DOHH2 (cell line): ENCODE measurements around the gene MAP4K2.
A peak's percentile ranks its signal among the peaks of the same experiment; 100 is the strongest.

Source experiments
- H3F3A ChIP-seq: fragments of 200-600 bp; sonication (generic), shearing (Covaris generic); 2 replicates; pipeline ENCODE4 v1.6.0; 2016; ENCODE audit warnings: antibody characterized with exemption, mild to moderate bottlenecking; ENCODE audit not compliant: control insufficient read depth, insufficient read depth
- H3K27ac ChIP-seq: fragments of 200-600 bp; sonication (generic); 2 replicates; pipeline ENCODE4 v1.5.1; 2014; ENCODE audit warnings: low read depth, mild to moderate bottlenecking, low read length, moderate library complexity
- H3K27me3 ChIP-seq: fragments of 200-600 bp; sonication (generic); 2 replicates; pipeline ENCODE4 v1.6.1; 2014; ENCODE audit warnings: mild to moderate bottlenecking, low read length, mixed read lengths; ENCODE audit not compliant: control insufficient read depth
- H3K36me3 ChIP-seq: fragments of 200-600 bp; sonication (generic); 2 replicates; pipeline ENCODE4 v1.6.1; 2014; ENCODE audit warnings: mild to moderate bottlenecking, low read length, moderate library complexity, mixed read lengths; ENCODE audit not compliant: control insufficient read depth
- H3K4me1 ChIP-seq: fragments of 200-600 bp; sonication (generic); 2 replicates; pipeline ENCODE4 v1.6.1; 2014; ENCODE audit warnings: mild to moderate bottlenecking, low read length, mixed read lengths; ENCODE audit not compliant: control insufficient read depth
- H3K4me2 ChIP-seq: fragments of 200-600 bp; sonication (generic); 2 replicates; pipeline ENCODE4 v1.6.0; 2014; ENCODE audit warnings: mild to moderate bottlenecking, low read length, moderate library complexity
- H3K4me3 ChIP-seq: fragments of 200-600 bp; sonication (generic); 2 replicates; pipeline ENCODE4 v1.5.1; 2014; ENCODE audit warnings: mild to moderate bottlenecking, low read length, mixed read lengths
- H3K79me2 ChIP-seq: fragments of 200-600 bp; sonication (generic); 2 replicates; pipeline ENCODE4 v1.6.1; 2014; ENCODE audit warnings: mild to moderate bottlenecking, low read length, mixed read lengths; ENCODE audit not compliant: control insufficient read depth
- H3K9me2 ChIP-seq: fragments of 200-600 bp; sonication (generic); replicated peaks from 2 replicates; pipeline ENCODE4 v1.6.1; 2014; ENCODE audit warnings: mild to moderate bottlenecking, low read length, mixed read lengths; ENCODE audit not compliant: control insufficient read depth
- H3K9me3 ChIP-seq: fragments of 200-600 bp; sonication (generic); 2 replicates; pipeline ENCODE4 v1.6.1; 2014; ENCODE audit warnings: antibody characterized with exemption, low read length, mixed read lengths; ENCODE audit not compliant: control insufficient read depth, insufficient read depth
- H4K20me1 ChIP-seq: fragments of 200-600 bp; sonication (generic); 2 replicates; pipeline ENCODE4 v1.6.0; 2014; ENCODE audit warnings: low read depth, mild to moderate bottlenecking, antibody characterized with exemption, low read length, moderate library complexity; ENCODE audit not compliant: control insufficient read depth, insufficient read depth
- EZH2phosphoT487 ChIP-seq: fragments of 200-600 bp; sonication (generic); IDR thresholded peaks from 2 replicates; pipeline ENCODE4 v1.6.1; 2017; ENCODE audit warnings: borderline replicate concordance, mild to moderate bottlenecking, antibody characterized with exemption, low read length, moderate library complexity, mixed read lengths
- TF ChIP-seq, protein P1 (sequence below): fragments of 200-600 bp; sonication (generic); IDR thresholded peaks from one replicate; pipeline ENCODE4 v1.5.1; 2014; ENCODE audit warnings: antibody characterized with exemption, mild to moderate bottlenecking, low read depth, low read length; ENCODE audit not compliant: poor library complexity, severe bottlenecking

The MAP4K2 gene

DNA sequence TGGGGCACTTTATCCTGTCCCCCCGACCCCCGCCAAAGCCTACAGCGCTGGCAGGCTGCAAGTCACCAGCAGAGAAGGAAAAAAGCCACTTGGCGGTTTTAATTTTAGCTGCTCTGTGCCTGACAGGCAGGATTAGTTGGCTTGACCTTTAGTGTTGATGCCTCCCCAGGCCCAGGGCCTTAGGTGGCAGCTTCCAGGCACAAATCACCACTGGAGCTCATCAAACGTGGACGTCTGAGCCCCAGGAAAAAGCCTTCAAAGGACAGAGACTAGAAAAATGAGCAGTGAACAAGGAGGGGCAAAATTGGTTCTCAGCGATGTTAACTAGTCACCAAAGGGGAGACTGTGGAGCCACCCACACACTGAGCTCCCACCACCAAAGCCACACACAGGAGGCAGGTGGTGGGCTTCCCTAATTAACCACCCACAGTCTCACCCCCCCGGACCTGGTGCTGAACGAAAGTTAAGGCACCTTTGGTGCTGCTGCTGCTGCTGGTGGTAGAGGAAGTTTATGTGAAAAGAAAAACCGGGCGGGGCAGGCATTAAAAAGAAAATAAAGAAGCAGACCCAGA lies 38.9 kb downstream of the MAP4K2 start:
- no peak for TF ChIP-seq EZH2phosphoT487
- TF ChIP-seq, protein P1, sequence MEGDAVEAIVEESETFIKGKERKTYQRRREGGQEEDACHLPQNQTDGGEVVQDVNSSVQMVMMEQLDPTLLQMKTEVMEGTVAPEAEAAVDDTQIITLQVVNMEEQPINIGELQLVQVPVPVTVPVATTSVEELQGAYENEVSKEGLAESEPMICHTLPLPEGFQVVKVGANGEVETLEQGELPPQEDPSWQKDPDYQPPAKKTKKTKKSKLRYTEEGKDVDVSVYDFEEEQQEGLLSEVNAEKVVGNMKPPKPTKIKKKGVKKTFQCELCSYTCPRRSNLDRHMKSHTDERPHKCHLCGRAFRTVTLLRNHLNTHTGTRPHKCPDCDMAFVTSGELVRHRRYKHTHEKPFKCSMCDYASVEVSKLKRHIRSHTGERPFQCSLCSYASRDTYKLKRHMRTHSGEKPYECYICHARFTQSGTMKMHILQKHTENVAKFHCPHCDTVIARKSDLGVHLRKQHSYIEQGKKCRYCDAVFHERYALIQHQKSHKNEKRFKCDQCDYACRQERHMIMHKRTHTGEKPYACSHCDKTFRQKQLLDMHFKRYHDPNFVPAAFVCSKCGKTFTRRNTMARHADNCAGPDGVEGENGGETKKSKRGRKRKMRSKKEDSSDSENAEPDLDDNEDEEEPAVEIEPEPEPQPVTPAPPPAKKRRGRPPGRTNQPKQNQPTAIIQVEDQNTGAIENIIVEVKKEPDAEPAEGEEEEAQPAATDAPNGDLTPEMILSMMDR, result no peak
- Histone ChIP-seq H3K9me2 (no peaks in the 10 kb centered on the region), H3K79me2 (peaks cover 28% of the 10 kb centered on the region), H3K4me1 (peaks cover 82% of the 10 kb centered on the region), H3K4me3 (no peak overlapping the region), H3K27me3 (no peaks in the 10 kb centered on the region), H3K27ac (peak overlapping the region; percentile 45; the same call in 1 of the 2 replicates), H3F3A (peaks cover 66% of the 10 kb centered on the region), H4K20me1 (peaks cover 42% of the 10 kb centered on the region), H3K9me3 (no peaks in the 10 kb centered on the region), H3K36me3 (peaks cover 74% of the 10 kb centered on the region), H3K4me2 (peak overlapping the region; percentile 11; the same call in 1 of the 2 replicates)

DNA sequence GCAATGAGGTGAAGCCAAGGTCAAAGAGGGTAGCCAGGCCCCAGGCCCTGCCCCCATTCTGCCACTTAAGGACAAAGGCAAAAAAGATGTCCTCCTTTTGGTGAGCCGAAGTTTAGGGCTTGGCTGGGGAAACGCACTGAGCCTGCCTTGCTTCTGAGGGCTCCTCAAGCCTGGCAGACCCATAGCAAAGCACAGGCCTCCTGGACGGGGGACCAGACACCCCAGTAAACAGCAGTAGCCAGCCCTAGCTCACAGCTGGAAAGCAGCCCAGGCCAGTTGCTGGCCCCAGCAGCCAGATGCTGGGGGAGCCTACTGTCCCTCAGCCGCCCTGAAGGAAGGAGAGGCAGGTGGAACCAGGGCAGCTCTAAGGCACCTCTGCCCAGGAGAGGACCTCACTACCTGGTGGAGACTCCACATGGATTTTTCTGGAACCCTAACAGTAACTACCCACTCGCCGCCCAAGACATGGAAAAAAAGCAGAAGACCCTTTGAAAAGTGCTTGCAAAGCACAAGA lies 39.4 kb downstream of the MAP4K2 start:
- Histone ChIP-seq H3K27ac (peak overlapping the region; percentile 45), H3K36me3 (peaks cover 68% of the 10 kb centered on the region), H3K9me2 (no peaks in the 10 kb centered on the region), H3K4me3 (no peak overlapping the region), H3F3A (peaks cover 60% of the 10 kb centered on the region), H3K9me3 (no peaks in the 10 kb centered on the region), H3K4me1 (peaks cover 78% of the 10 kb centered on the region), H4K20me1 (peaks cover 41% of the 10 kb centered on the region), H3K4me2 (peak overlapping the region; percentile 11), H3K27me3 (no peaks in the 10 kb centered on the region), H3K79me2 (peaks cover 23% of the 10 kb centered on the region)
- TF ChIP-seq EZH2phosphoT487, result no peak
- TF ChIP-seq, protein P1, result no peak

DNA sequence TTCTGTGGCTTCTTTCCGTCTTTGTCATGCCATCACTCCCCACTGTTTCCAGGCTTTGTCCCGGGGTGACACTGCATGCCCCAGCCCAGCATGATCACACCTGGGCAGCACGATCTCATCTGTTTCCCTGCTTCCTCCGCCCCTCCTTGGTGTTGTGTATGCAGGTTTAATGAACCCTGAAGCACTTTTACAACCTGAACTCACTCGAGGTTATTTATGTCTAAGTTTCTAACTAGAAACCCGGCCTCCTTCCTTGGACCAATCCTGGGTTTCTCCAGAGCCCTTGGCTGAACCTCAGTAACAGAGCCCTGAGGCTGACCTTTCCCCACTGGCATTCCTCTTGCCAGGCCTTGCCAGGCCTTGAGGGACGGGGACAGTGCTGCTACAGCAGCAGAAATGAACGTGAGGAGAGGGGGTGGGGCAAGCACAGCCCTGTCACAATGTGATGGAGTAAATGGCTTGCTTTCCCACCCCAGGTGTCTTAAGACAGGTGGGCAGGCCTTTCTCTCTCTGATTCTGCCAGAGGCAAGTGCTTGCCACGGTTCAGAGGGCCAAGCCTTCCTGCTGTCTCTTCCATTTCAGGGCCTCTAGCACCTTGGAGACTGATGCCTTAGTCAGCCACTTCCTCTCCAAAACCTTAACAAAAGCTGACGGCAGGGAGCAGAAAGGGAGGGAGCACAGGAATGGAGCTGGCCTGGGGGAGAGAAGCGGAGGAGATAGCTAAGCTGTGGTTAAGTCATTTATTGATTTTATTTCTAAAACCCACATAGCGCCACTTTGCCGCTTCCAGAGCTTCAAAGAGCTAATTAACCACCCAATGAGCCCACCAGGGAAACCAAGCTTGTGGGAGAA lies 40.1 kb downstream of the MAP4K2 start:
- peaks cover 17% of the 10 kb centered on the region for H3K79me2 ChIP-seq
- H3K27ac ChIP-seq, result peak overlapping the region; percentile 45
- peak overlapping the region; percentile 11 for H3K4me2 ChIP-seq
- H3K9me2 ChIP-seq, result no peaks in the 10 kb centered on the region
- peaks cover 39% of the 10 kb centered on the region for H4K20me1 ChIP-seq
- TF ChIP-seq, protein P1, result no peak
- H3K27me3 ChIP-seq, result no peaks in the 10 kb centered on the region
- peaks cover 53% of the 10 kb centered on the region for H3F3A ChIP-seq
- H3K4me3 ChIP-seq, result no peak overlapping the region
- peaks cover 62% of the 10 kb centered on the region for H3K36me3 ChIP-seq
- H3K4me1 ChIP-seq, result peaks cover 72% of the 10 kb centered on the region
- H3K9me3 ChIP-seq, result no peaks in the 10 kb centered on the region
